Measurements from ENCODE around the gene TMED10.

The TMED10 gene

DNA sequence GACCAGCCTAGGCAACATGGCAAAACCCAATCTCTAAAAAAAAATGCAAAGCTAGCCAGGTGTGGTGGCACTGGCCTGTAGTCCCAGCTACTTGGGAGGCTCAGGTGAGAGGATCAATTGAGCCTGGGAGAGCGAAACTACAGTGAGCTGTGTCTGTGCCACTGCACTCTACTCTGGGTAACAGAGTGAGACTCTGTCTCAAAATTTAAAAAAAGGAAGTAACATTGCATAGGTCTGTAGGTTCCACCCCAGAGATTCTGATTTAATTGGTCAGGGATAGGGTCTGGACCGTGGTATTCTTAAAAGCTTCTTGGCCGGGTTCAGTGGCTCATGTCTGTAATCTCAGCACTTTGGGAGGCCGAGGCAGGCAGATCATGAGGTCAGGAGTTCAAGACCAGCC, 80.7 kb downstream of the TMED10 start:
- Histone ChIP-seq H3K27ac (ENCODE audit: low read length) (no peak overlapping the region), H3K9me3 (ENCODE audit: insufficient read depth, low read depth, low read length) (no peaks in the 10 kb centered on the region), H3K36me3 (ENCODE audit: insufficient read depth, low read depth, low read length) (peaks cover 74% of the 10 kb centered on the region), H3K27me3 (ENCODE audit: insufficient read depth, low read length) (no peaks in the 10 kb centered on the region), H3K4me3 (ENCODE audit: low read length) (no peak overlapping the region), H3K9ac (ENCODE audit: low read depth, low read length) (no peak overlapping the region), H3K4me1 (ENCODE audit: insufficient read depth, low read length) (peaks cover 7% of the 10 kb centered on the region; the same call in 1 of the 2 replicates)

DNA sequence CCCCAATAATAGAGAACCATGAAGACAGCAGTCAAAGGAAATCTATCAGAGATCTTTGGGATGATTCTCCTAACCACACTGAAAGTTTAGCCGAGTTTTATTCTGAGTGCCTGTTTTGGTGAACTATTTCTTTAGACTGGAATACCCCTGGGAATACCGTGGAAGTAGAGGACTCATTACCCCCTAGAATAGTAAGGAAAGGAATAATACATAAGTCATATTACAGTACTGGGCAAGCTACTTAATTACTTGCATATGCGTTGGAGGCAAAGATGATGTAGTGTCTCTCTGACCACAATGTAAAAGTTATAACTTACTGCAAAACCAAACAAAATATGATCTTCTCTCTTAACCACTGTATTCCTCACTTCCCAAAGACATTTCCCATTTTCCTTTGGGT, 81.5 kb downstream of the TMED10 start:
- H3K27me3 ChIP-seq (ENCODE audit: insufficient read depth, low read length), result no peaks in the 10 kb centered on the region
- no peaks in the 10 kb centered on the region for H3K9me3 ChIP-seq (ENCODE audit: insufficient read depth, low read depth, low read length)
- peaks cover 72% of the 10 kb centered on the region for H3K36me3 ChIP-seq (ENCODE audit: insufficient read depth, low read depth, low read length)
- H3K9ac ChIP-seq (ENCODE audit: low read depth, low read length), result no peak overlapping the region
- H3K4me3 ChIP-seq (ENCODE audit: low read length), result no peak overlapping the region
- peaks cover 7% of the 10 kb centered on the region; the same call in 1 of the 2 replicates for H3K4me1 ChIP-seq (ENCODE audit: insufficient read depth, low read length)
- H3K27ac ChIP-seq (ENCODE audit: low read length), result no peak overlapping the region

DNA sequence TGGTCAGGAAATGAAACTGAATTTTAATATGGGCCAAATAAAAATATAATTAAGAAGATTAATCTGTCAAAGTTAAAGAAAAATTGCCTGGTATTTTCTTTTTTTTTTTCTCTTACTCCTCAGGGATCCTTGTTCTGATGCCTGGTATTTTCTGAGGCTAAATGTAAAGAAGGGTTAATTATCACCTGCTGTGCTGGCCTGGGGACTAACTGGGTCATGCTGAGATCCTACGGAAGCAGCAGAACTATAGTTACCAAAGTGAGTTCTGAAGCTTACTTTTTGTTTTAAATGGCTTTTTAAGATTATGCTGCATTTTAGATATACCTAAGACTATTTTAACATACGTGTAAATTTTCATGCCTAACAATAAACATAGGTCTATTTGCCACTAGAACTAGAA, 83.7 kb downstream of the TMED10 start:
- Histone ChIP-seq H3K4me3 (ENCODE audit: low read length) (no peak overlapping the region), H3K9me3 (ENCODE audit: insufficient read depth, low read depth, low read length) (no peaks in the 10 kb centered on the region), H3K27ac (ENCODE audit: low read length) (no peak overlapping the region), H3K27me3 (ENCODE audit: insufficient read depth, low read length) (no peaks in the 10 kb centered on the region), H3K36me3 (ENCODE audit: insufficient read depth, low read depth, low read length) (peaks cover 65% of the 10 kb centered on the region), H3K4me1 (ENCODE audit: insufficient read depth, low read length) (peaks cover 7% of the 10 kb centered on the region; the same call in 1 of the 2 replicates), H3K9ac (ENCODE audit: low read depth, low read length) (no peak overlapping the region)

DNA sequence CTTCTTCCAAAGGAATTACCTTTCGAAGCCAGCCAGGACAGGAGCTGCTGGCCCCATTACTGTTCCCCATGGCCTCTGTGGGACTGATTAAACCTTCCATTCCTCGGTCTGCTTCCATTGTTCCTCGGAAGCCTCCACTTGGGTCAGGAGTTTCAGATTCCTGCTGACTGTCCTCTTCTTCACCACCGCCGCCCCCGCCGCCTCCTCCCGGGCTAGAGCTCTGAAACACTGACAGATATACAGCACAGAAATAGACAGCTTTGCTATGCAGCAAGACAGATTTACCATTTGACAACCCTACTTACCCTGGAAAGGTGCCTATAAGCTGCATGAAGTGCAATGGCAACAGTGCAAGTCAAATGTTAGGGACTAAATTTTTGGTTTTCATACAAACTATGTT, 85.2 kb downstream of the TMED10 start:
- Histone ChIP-seq H3K36me3 (ENCODE audit: insufficient read depth, low read depth, low read length) (peaks cover 65% of the 10 kb centered on the region), H3K9ac (ENCODE audit: low read depth, low read length) (no peak overlapping the region), H3K27ac (ENCODE audit: low read length) (no peak overlapping the region), H3K9me3 (ENCODE audit: insufficient read depth, low read depth, low read length) (no peaks in the 10 kb centered on the region), H3K4me1 (ENCODE audit: insufficient read depth, low read length) (peaks cover 7% of the 10 kb centered on the region; the same call in 1 of the 2 replicates), H3K4me3 (ENCODE audit: low read length) (no peak overlapping the region), H3K27me3 (ENCODE audit: insufficient read depth, low read length) (no peaks in the 10 kb centered on the region)

DNA sequence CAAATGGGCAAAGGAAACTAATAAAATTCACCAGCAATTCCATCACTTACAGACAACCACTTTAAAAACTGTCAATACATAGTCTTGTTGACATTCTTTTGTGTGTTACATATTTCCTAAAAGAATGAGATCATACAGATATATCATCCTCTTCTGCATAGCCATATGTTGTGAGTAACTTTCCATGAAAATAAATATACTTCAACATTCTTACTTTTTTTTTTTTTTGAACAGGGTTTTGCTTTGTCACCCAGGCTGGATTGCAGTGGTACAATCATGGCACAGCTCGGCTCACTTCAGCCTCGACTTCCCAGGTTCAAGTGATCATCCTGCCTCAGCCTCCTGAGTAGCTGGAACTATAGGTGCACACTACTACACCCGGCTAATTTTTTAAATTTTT, 86.1 kb downstream of the TMED10 start:
- Histone ChIP-seq H3K4me1 (ENCODE audit: insufficient read depth, low read length) (peaks cover 7% of the 10 kb centered on the region; the same call in 1 of the 2 replicates), H3K27ac (ENCODE audit: low read length) (no peak overlapping the region), H3K27me3 (ENCODE audit: insufficient read depth, low read length) (no peaks in the 10 kb centered on the region), H3K4me3 (ENCODE audit: low read length) (no peak overlapping the region), H3K36me3 (ENCODE audit: insufficient read depth, low read depth, low read length) (peaks cover 63% of the 10 kb centered on the region), H3K9ac (ENCODE audit: low read depth, low read length) (no peak overlapping the region), H3K9me3 (ENCODE audit: insufficient read depth, low read depth, low read length) (no peaks in the 10 kb centered on the region)

DNA sequence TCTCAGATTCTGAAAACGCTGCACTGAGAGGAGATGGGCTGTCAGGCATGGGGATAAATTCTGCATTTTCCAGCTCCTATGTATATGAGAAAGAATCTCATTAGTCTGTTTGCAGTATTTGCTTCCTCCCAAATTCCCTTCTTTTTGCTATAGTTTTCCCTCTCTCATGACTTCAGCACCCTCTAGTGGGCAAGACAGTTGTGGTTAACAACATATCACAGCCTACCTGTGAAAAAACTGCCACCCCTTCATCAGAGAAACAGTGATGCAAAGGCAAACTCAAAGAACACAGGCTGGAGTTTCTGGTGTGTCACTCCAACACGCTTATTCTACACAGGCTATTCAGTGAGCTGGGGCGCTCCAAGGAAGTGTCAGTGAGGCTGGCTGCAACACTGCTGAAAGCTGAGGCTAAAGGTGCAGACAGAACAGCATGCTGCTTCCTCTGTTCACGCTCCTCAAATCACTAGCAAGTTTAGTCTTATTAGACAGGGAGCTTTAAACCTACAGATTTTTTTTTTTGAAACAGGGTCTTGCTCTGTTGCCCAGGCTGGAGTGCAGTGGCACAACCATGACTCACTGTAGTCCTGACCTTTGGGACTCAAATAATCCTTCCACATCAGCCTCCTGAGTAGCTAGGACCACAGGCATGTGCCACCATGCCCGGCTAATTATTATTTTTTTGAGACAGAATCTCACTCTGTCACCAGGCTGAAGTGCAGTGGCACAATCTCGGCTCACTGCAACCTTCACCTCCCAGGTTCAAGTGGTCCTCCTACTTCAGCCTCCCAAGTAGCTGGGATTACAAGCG, 87.6 kb downstream of the TMED10 start:
- H3K4me3 ChIP-seq (ENCODE audit: low read length), result no peak overlapping the region
- peaks cover 7% of the 10 kb centered on the region; the same call in 1 of the 2 replicates for H3K4me1 ChIP-seq (ENCODE audit: insufficient read depth, low read length)
- peaks cover 63% of the 10 kb centered on the region for H3K36me3 ChIP-seq (ENCODE audit: insufficient read depth, low read depth, low read length)
- no peak overlapping the region for H3K9ac ChIP-seq (ENCODE audit: low read depth, low read length)
- H3K9me3 ChIP-seq (ENCODE audit: insufficient read depth, low read depth, low read length), result no peaks in the 10 kb centered on the region
- H3K27ac ChIP-seq (ENCODE audit: low read length), result no peak overlapping the region
- H3K27me3 ChIP-seq (ENCODE audit: insufficient read depth, low read length), result no peaks in the 10 kb centered on the region

DNA sequence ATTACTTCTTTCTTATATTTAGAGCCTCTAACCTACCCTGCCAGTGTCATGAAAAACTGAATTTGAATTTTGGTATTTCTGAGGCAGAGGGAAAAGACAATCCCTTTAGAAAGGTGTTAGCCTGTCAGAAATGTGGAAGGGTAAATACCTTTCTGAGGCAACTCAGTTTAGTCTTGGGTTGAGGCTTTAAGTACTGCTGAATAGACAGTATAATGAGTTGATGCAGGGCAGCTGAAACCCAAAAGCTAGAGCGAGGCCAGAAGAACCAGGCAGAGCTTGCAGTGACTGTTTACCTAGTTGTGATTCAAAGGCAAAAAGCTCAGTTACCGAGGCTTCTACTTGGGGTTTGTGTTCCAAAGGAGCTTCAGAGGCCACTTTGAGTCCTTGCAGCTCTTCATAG, 88.3 kb downstream of the TMED10 start:
- Histone ChIP-seq H3K4me3 (ENCODE audit: low read length) (no peak overlapping the region), H3K27me3 (ENCODE audit: insufficient read depth, low read length) (no peaks in the 10 kb centered on the region)

DNA sequence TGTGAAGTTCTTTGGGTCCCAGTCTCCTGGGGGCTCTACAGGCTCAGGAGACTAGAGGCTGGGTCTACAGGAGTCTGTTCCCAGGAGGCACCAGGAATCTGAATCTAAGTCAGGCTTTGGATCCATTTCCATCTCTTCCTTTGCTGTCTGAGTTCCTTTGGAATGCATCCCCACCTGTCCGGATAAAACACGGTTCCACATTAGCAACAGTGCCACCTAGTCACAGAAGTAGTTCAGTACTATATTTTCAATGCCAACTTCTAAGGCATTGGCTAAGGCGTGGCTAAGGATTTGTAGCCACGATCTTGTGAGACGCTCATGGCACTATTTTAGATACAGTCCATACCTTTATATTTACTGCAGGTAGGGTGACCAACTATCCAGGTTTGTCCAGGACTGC, 91.9 kb downstream of the TMED10 start:
- Histone ChIP-seq H3K9me3 (ENCODE audit: insufficient read depth, low read depth, low read length) (no peaks in the 10 kb centered on the region), H3K9ac (ENCODE audit: low read depth, low read length) (no peak overlapping the region), H3K36me3 (ENCODE audit: insufficient read depth, low read depth, low read length) (peaks cover 64% of the 10 kb centered on the region), H3K4me1 (ENCODE audit: insufficient read depth, low read length) (no peaks in the 10 kb centered on the region), H3K27me3 (ENCODE audit: insufficient read depth, low read length) (no peaks in the 10 kb centered on the region), H3K27ac (ENCODE audit: low read length) (no peak overlapping the region), H3K4me3 (ENCODE audit: low read length) (no peak overlapping the region)

More for the DNA sequence above, 88.3 kb downstream of the TMED10 start:
- Histone ChIP-seq H3K9ac (ENCODE audit: low read depth, low read length) (no peak overlapping the region), H3K9me3 (ENCODE audit: insufficient read depth, low read depth, low read length) (no peaks in the 10 kb centered on the region), H3K36me3 (ENCODE audit: insufficient read depth, low read depth, low read length) (peaks cover 66% of the 10 kb centered on the region), H3K27ac (ENCODE audit: low read length) (no peak overlapping the region), H3K4me1 (ENCODE audit: insufficient read depth, low read length) (peaks cover 7% of the 10 kb centered on the region; the same call in 1 of the 2 replicates)

DNA sequence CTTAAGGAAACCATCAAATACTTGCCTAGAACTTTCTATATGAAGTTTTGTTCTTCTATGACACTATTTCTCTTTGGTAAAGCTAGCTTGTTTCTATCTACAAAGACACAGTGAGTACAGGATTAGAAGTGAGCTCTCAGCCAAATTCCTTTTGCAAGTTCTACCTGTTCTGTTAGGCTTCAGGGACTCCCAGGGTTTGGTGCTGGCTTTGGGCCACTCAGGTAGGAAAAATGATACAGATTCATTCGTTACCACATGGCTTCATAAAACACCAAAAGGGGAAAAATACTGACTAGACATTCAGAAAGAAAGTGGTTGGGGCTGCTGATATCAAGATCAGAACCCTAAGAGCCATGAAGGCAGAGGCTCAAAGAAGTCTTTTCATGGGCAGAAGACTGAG, 93.1 kb downstream of the TMED10 start:
- Histone ChIP-seq H3K9ac (ENCODE audit: low read depth, low read length) (no peak overlapping the region), H3K36me3 (ENCODE audit: insufficient read depth, low read depth, low read length) (peaks cover 61% of the 10 kb centered on the region), H3K9me3 (ENCODE audit: insufficient read depth, low read depth, low read length) (no peaks in the 10 kb centered on the region)

DNA sequence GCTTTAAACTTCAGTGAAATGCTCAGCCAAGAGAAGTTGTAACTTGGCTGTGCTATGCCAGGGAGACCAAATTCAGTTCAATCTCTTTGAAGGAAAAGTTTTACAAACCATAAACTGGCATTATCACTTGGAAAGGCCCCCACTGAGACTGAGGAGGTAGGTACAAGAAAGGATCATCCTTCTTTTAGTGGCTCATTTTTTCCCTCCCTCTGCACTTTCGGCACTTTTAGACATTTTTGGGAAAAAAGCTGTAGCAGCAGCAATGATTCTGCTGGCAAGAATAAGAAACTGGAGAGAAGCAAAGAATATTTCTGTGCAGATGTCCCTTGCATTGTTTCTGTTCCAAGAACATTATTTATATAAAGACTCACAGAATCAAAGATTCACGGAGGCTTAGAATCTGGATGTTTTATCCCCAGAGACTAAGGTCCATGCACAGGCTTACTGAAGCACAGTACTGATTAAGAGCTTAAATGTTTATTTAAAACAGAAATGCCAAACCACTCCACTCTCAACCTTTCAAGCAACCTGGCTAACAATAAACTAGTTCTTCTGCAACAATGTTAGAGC, 94.7 kb downstream of the TMED10 start:
- no peak overlapping the region for H3K4me3 ChIP-seq (ENCODE audit: low read length)
- no peaks in the 10 kb centered on the region for H3K9me3 ChIP-seq (ENCODE audit: insufficient read depth, low read depth, low read length)
- H3K9ac ChIP-seq (ENCODE audit: low read depth, low read length), result no peak overlapping the region
- peaks cover 46% of the 10 kb centered on the region for H3K36me3 ChIP-seq (ENCODE audit: insufficient read depth, low read depth, low read length)
- no peak overlapping the region for H3K27ac ChIP-seq (ENCODE audit: low read length)
- H3K27me3 ChIP-seq (ENCODE audit: insufficient read depth, low read length), result no peaks in the 10 kb centered on the region
- no peaks in the 10 kb centered on the region for H3K4me1 ChIP-seq (ENCODE audit: insufficient read depth, low read length)

More for the DNA sequence above, 93.1 kb downstream of the TMED10 start:
- H3K4me1 ChIP-seq (ENCODE audit: insufficient read depth, low read length), result no peaks in the 10 kb centered on the region
- no peak overlapping the region for H3K27ac ChIP-seq (ENCODE audit: low read length)
- H3K4me3 ChIP-seq (ENCODE audit: low read length), result no peak overlapping the region
- no peaks in the 10 kb centered on the region for H3K27me3 ChIP-seq (ENCODE audit: insufficient read depth, low read length)

Measured in iPS-20b (cell line).